22Rv1 (cell line): ENCODE data around the gene FARP1.

ENCODE experiments used
- H3K27ac ChIP-seq: fragments of 450-650 bp; 2 replicates; pipeline ENCODE4 v1.5.1; 2017
- CTCF ChIP-seq: fragments of 450-650 bp; IDR thresholded peaks from 2 replicates; pipeline ENCODE4 v1.5.1; 2017; ENCODE audit warnings: mild to moderate bottlenecking
- ZFX ChIP-seq: fragments of 450-650 bp; IDR thresholded peaks from 2 replicates; pipeline ENCODE4 v1.6.1; 2017; ENCODE audit warnings: antibody characterized with exemption, borderline replicate concordance

The FARP1 gene

DNA sequence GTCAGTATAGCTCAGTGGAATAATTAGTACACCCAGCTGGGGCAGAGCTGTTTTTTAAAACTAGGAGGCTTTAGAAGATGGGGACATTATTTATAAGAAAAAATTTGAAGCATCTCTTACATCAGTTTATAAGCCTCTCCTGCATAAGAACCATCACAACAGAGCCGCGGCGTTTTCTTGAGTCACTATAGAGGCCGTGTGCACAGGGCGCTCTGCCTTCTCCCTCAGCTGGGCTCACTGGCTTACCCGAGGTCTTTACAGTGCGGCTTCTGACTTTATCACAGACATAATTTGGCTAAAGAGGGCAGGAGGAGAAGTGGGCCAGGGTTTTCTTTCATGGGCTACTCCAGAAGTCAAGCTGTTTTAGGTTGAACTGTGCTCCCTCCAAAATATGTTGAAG, 169.7 kb downstream of the FARP1 start:
- H3K27ac ChIP-seq: no peak overlapping the region
- TF ChIP-seq CTCF (no peak), ZFX (no peak)

DNA sequence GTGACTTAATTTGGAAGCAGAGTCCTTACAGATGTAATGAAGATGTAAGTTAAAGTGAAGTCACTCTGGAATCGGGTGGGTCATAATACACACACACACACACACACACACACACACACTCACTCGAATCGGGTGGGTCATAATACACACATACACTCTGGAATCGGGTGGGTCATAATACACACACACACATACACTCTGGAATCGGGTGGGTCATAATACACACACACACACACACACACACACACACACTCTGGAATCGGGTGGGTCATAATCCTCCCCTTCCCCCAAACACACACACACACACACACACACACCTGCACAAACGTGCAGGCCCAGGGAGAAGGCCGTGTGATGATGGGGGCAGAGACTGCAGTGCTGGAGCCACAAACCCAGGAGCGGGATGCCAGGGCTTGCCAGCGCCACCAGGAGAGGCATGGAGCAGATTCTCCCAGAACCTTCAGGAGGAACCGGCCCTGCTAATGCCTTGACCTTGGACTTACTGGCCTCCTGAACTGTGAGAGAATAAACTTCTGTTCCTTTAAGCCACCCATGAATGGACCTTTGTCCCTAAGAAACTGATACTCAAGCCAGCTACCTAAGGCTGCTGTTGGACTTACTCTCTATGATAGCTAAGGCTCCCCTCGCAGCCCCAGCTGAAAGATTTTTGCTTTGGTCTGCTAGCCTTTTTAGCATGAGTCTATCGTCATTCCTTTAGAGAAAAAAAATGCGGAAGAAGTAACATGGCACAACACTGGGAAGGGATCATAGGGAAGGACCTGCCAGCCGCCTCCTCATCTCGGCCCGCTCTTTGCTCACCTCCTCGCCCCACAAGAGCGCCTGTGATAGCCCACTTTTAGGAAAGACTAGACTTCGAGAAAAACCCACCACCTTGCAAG, 170.4 kb downstream of the FARP1 start:
- no peak overlapping the region for H3K27ac ChIP-seq
- no peak for TF ChIP-seq ZFX
- TF ChIP-seq CTCF: no peak

GRCh38 chr13:98313922-98314292, 171.0 kb downstream of the FARP1 start:
- no peak overlapping the region for H3K27ac ChIP-seq
- TF ChIP-seq ZFX (no peak), CTCF (no peak)

- H3K27ac ChIP-seq: no peak overlapping the region
Observed at GRCh38 chr13:98315466-98315865, 172.6 kb downstream of the FARP1 start.

DNA sequence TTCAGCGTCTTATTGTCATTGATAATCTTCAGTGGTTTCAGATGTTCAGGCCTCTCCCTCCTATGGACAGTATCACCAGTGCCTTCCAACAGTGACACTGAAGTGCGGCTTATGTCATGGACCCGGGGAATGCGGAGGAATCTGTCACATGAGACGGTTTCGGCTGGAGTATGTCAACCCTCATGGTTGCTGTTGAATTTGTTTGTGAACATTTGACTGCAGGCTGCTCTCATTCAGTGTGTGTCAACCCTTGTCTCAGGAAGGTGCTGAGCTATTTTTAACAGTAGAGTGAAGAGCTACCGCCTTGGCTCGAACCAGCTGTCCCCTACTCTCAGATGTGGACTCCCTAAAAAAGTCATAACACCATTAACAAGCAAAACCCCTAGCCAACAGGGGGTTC, 173.0 kb downstream of the FARP1 start:
- H3K27ac ChIP-seq: no peak overlapping the region
- TF ChIP-seq CTCF (no peak), ZFX (no peak)

More at GRCh38 chr13:98315466-98315865, 172.6 kb downstream of the FARP1 start:
- TF ChIP-seq CTCF (no peak), ZFX (no peak)

DNA sequence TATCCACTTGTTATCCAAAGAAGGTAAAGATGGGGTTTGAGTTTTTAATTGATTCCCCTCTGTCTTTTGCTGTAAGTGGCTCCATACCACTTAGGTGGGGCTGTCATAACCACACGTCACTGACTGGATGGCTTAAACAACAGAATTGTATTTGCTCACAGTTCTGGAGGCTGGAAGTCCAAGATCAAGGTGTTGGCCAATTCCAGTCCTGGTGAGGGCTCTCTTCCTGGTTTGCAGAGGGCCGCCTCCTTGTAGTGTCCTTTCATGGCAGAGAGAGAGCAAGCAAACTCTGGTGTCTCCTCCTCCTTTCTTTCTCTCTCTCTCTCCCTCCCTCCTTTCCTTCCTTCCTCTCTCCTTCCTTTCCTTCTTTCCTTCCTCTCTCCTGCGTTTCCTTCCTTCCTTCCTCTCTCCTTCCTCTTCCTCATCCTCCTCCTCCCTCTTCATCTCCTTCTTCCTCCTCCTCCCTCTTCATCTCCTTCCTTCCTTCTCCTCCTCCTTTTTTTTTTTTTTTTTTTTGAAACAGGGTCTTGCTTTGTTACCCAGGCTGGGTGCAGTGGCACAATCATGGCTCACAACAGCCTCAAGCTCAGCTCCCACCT, 174.8 kb downstream of the FARP1 start:
- H3K27ac ChIP-seq: no peak overlapping the region
- TF ChIP-seq ZFX (no peak), CTCF (no peak)

- TF ChIP-seq CTCF (no peak), ZFX (no peak)
- H3K27ac ChIP-seq: no peak overlapping the region
Observed at GRCh38 chr13:98318263-98318878, 175.5 kb downstream of the FARP1 start.
